Astrocyte (in vitro differentiated cells and primary cell): ENCODE measurements around the gene CACNA1D. TPM values are rescaled to one million over a fixed set of nuclear protein-coding genes. Genes with fewer than 3 reads are reported as not detected.

ENCODE experiments used
- DNase-seq: peaks from one replicate; pipeline ENCODE4 v3.0.0-alpha.2; 2010; ENCODE audit warnings: low read depth
- FAIRE-seq: peaks from 2 replicates; lab custom pipeline; 2011; peaks lifted over from hg19 to GRCh38; lab: Jason Lieb, UNC
- H2AFZ ChIP-seq: 2 replicates; pipeline ENCODE4 v1.6.0; 2012; ENCODE audit warnings: low read depth, low read length, inconsistent platforms
- H3K27ac ChIP-seq: 2 replicates; pipeline ENCODE4 v1.5.1; 2011; ENCODE audit warnings: low read depth, low read length, inconsistent platforms
- H3K27me3 ChIP-seq: 2 replicates; pipeline ENCODE4 v1.6.0; 2011; ENCODE audit warnings: low read length, inconsistent platforms; ENCODE audit not compliant: insufficient read depth
- H3K36me3 ChIP-seq: 2 replicates; pipeline ENCODE4 v1.5.1; 2011; ENCODE audit warnings: low read length, inconsistent platforms; ENCODE audit not compliant: insufficient read depth
- H3K4me1 ChIP-seq: 2 replicates; pipeline ENCODE4 v1.5.1; 2011; ENCODE audit warnings: low read length, inconsistent platforms; ENCODE audit not compliant: insufficient read depth
- H3K4me2 ChIP-seq: 2 replicates; pipeline ENCODE4 v1.6.0; 2012; ENCODE audit warnings: low read length, inconsistent platforms
- H3K4me3 ChIP-seq: 2 replicates; pipeline ENCODE4 v1.5.1; 2011; ENCODE audit warnings: low read depth, mild to moderate bottlenecking, low read length, inconsistent platforms; ENCODE audit not compliant: insufficient read depth
- H3K79me2 ChIP-seq: 2 replicates; pipeline ENCODE4 v1.6.0; 2012; ENCODE audit warnings: mild to moderate bottlenecking, low read length, inconsistent platforms; ENCODE audit not compliant: insufficient read depth
- H3K9ac ChIP-seq: 2 replicates; pipeline ENCODE4 v1.6.0; 2012; ENCODE audit warnings: mild to moderate bottlenecking, low read length, inconsistent platforms
- H3K9me3 ChIP-seq: 2 replicates; pipeline ENCODE4 v1.5.1; 2012; ENCODE audit warnings: low read depth, mild to moderate bottlenecking, low read length, inconsistent platforms; ENCODE audit not compliant: insufficient read depth
- H4K20me1 ChIP-seq: 2 replicates; pipeline ENCODE4 v1.6.0; 2012; ENCODE audit warnings: low read length, inconsistent platforms; ENCODE audit not compliant: insufficient read depth
- H3K27ac Mint-ChIP-seq: one replicate; pipeline ENCODE4 v1.8.0; 2021; ENCODE audit warnings: mild to moderate bottlenecking, mixed read lengths; ENCODE audit not compliant: unreplicated experiment
- H3K27me3 Mint-ChIP-seq: one replicate; pipeline ENCODE4 v1.8.0; 2021; ENCODE audit warnings: low read depth, mixed read lengths; ENCODE audit not compliant: unreplicated experiment
- H3K36me3 Mint-ChIP-seq: one replicate; pipeline ENCODE4 v1.8.0; 2021; ENCODE audit warnings: low read depth, mixed read lengths; ENCODE audit not compliant: unreplicated experiment
- H3K4me1 Mint-ChIP-seq: one replicate; pipeline ENCODE4 v1.8.0; 2021; ENCODE audit warnings: low read depth, mixed read lengths; ENCODE audit not compliant: unreplicated experiment
- H3K4me3 Mint-ChIP-seq: one replicate; pipeline ENCODE4 v1.8.0; 2021; ENCODE audit warnings: mild to moderate bottlenecking, moderate library complexity, mixed read lengths; ENCODE audit not compliant: unreplicated experiment
- H3K9me3 Mint-ChIP-seq: one replicate; pipeline ENCODE4 v1.8.0; 2021; ENCODE audit warnings: mild to moderate bottlenecking, mixed read lengths; ENCODE audit not compliant: unreplicated experiment
- EZH2 ChIP-seq: IDR thresholded peaks from 2 replicates; pipeline ENCODE4 v1.6.1; 2012; ENCODE audit warnings: mild to moderate bottlenecking, low read length, inconsistent platforms; ENCODE audit not compliant: insufficient read depth
- total RNA-seq: library from RNA; stranded (reverse); gene quantifications from 2 replicates; pipeline ENCODE4 v1.2.1, GENCODE V29; 2021
- TF ChIP-seq, protein P1 (sequence below): IDR thresholded peaks from 2 replicates; pipeline ENCODE4 v1.5.1; 2011; ENCODE audit warnings: low read depth, mild to moderate bottlenecking, inconsistent platforms, low read length, moderate library complexity; ENCODE audit not compliant: insufficient read depth

The CACNA1D gene
- total RNA-seq, 1 donor from 2014 or later, result 0.41 TPM

DNA sequence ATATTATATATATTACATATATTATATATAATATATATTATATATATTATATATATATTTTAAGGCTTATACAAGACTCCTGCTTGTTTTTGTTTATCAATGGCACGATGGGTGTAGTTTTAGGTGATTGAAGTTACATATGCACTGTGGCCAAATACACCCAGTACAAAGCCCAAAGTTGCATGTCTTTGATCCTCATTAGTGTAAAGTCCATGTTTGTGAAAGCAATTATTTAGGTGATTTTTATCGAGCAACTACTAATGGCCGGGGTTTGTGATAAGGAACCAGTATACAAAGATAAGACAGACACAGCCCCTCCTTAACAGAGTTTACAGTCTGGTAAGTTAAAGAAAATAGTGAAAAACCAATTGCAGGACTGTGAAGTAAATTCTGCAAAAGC is 197.5 kb downstream of the CACNA1D start:
- Histone ChIP-seq H3K9me3 (no peaks in the 10 kb centered on the region), H3K4me3 (no peak overlapping the region), H3K79me2 (no peaks in the 10 kb centered on the region), H3K27ac (no peak overlapping the region), H4K20me1 (no peaks in the 10 kb centered on the region), H3K4me2 (no peak overlapping the region), H3K4me1 (no peaks in the 10 kb centered on the region), H2AFZ (no peak overlapping the region), H3K27me3 (no peaks in the 10 kb centered on the region), H3K9ac (no peak overlapping the region), H3K36me3 (no peaks in the 10 kb centered on the region)
- no peaks in the 10 kb centered on the region for H3K9me3 Mint-ChIP-seq
- no peak overlapping the region for H3K4me3 Mint-ChIP-seq
- no peak for FAIRE-seq
- no peak for TF ChIP-seq EZH2
- TF ChIP-seq, protein P1, sequence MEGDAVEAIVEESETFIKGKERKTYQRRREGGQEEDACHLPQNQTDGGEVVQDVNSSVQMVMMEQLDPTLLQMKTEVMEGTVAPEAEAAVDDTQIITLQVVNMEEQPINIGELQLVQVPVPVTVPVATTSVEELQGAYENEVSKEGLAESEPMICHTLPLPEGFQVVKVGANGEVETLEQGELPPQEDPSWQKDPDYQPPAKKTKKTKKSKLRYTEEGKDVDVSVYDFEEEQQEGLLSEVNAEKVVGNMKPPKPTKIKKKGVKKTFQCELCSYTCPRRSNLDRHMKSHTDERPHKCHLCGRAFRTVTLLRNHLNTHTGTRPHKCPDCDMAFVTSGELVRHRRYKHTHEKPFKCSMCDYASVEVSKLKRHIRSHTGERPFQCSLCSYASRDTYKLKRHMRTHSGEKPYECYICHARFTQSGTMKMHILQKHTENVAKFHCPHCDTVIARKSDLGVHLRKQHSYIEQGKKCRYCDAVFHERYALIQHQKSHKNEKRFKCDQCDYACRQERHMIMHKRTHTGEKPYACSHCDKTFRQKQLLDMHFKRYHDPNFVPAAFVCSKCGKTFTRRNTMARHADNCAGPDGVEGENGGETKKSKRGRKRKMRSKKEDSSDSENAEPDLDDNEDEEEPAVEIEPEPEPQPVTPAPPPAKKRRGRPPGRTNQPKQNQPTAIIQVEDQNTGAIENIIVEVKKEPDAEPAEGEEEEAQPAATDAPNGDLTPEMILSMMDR, result no peak
- H3K36me3 Mint-ChIP-seq, result no peaks in the 10 kb centered on the region
- no peaks in the 10 kb centered on the region for H3K4me1 Mint-ChIP-seq
- no peak for DNase-seq
- peaks cover 30% of the 10 kb centered on the region for H3K27me3 Mint-ChIP-seq
- no peak overlapping the region for H3K27ac Mint-ChIP-seq

DNA sequence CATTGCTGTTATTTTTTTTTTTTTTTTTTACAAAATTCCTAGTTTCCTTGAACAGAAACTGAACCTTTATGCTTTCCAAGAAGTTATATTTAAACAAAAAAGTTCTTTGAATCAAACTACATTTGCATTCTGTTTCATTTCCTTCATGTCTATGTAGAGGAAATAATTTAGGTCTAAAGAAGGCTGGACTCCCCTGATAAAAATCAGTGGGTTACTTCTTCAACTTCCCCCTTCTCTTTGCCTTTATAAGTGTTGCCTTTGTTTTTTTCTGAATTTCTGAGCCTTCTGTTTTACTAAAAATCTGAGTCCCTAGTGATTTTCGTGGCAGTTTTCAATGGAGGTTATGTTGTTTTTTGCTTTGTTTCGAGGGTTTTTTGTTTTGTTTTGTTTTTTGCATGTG is 199.0 kb downstream of the CACNA1D start:
- Histone ChIP-seq H3K4me3 (no peak overlapping the region), H3K9me3 (no peaks in the 10 kb centered on the region), H4K20me1 (no peaks in the 10 kb centered on the region), H3K36me3 (no peaks in the 10 kb centered on the region), H3K27ac (no peak overlapping the region), H3K4me2 (no peak overlapping the region), H3K79me2 (no peaks in the 10 kb centered on the region), H3K27me3 (no peaks in the 10 kb centered on the region), H3K4me1 (no peaks in the 10 kb centered on the region), H2AFZ (no peak overlapping the region), H3K9ac (no peak overlapping the region)
- no peak for FAIRE-seq
- Mint-ChIP-seq H3K27ac (no peak overlapping the region), H3K36me3 (no peaks in the 10 kb centered on the region), H3K4me3 (no peak overlapping the region), H3K27me3 (peaks cover 21% of the 10 kb centered on the region), H3K9me3 (no peaks in the 10 kb centered on the region), H3K4me1 (no peaks in the 10 kb centered on the region)
- no peak for DNase-seq
- TF ChIP-seq EZH2, result no peak
- TF ChIP-seq, protein P1, result no peak

DNA sequence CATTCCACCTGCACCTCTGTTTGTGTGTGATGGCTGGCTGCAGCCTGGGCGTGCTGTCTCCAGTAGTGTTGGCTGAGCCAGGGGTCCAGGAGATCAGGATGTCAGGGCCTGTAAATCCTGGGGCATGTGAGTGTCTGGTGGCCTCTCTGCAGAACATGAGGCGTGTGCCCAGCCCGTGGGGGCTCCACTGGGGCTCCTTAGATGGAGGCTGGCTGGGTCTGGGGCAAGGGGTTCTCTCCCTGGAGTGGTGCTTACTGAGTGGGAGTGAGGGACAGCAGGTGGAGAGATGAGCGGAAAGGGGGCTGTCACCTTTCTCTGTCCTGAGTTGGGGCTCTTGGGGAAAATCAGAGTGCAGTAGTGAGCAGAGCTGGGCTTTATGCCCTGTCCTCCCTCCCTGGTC is 199.6 kb downstream of the CACNA1D start:
- Mint-ChIP-seq H3K9me3 (no peaks in the 10 kb centered on the region), H3K27ac (no peak overlapping the region), H3K4me3 (no peak overlapping the region), H3K36me3 (no peaks in the 10 kb centered on the region), H3K4me1 (no peaks in the 10 kb centered on the region), H3K27me3 (peaks cover 16% of the 10 kb centered on the region)
- H3K27ac ChIP-seq, result no peak overlapping the region
- H3K79me2 ChIP-seq, result no peaks in the 10 kb centered on the region
- peaks cover 3% of the 10 kb centered on the region for H3K27me3 ChIP-seq
- no peak overlapping the region for H3K4me3 ChIP-seq
- DNase-seq (no peak), FAIRE-seq (no peak)
- TF ChIP-seq, protein P1, result no peak
- TF ChIP-seq EZH2, result no peak
- no peaks in the 10 kb centered on the region for H4K20me1 ChIP-seq
- no peak overlapping the region for H2AFZ ChIP-seq
- no peaks in the 10 kb centered on the region for H3K36me3 ChIP-seq
- no peaks in the 10 kb centered on the region for H3K9me3 ChIP-seq
- no peak overlapping the region for H3K4me2 ChIP-seq
- no peaks in the 10 kb centered on the region for H3K4me1 ChIP-seq
- no peak overlapping the region for H3K9ac ChIP-seq
